HG02642 (cell line): ENCODE results near the gene MGST2.

ENCODE experiments used
- ATAC-seq: cut with Tn5 transposase; IDR thresholded peaks from one replicate; pipeline ENCODE4 v1.9.1; 2021; ENCODE audit warnings: mild to moderate bottlenecking; ENCODE audit not compliant: unreplicated experiment, poor library complexity

Gene MGST2

GRCh38 chr4:139643042-139643895, 22.4 kb upstream of the MGST2 start:
- ATAC-seq, result no peak

GRCh38 chr4:139645458-139645857, 20.2 kb upstream of the MGST2 start:
- no peak for ATAC-seq

GRCh38 chr4:139647184-139647583, 18.4 kb upstream of the MGST2 start:
- no peak for ATAC-seq

GRCh38 chr4:139647952-139648351, 17.7 kb upstream of the MGST2 start:
- no peak for ATAC-seq

- ATAC-seq, result peak; percentile 82
These were observed 14.1 kb upstream of the MGST2 start for GRCh38 chr4:139651282-139652194.

- ATAC-seq, result no peak
These were observed 11.1 kb upstream of the MGST2 start for GRCh38 chr4:139654516-139654915.

GRCh38 chr4:139655116-139655515, 10.5 kb upstream of the MGST2 start:
- ATAC-seq, result peak; percentile 48

- ATAC-seq, result peak; percentile 70
These were observed 8.8 kb upstream of the MGST2 start for GRCh38 chr4:139656614-139657486.

GRCh38 chr4:139658185-139658584, 7.4 kb upstream of the MGST2 start:
- ATAC-seq, result no peak

- no peak for ATAC-seq
These were observed 6.8 kb upstream of the MGST2 start for GRCh38 chr4:139658586-139659382.

GRCh38 chr4:139659735-139660424, 5.7 kb upstream of the MGST2 start:
- no peak for ATAC-seq

GRCh38 chr4:139660568-139661043, 5.0 kb upstream of the MGST2 start:
- ATAC-seq, result no peak

GRCh38 chr4:139663561-139664138, 2.0 kb upstream of the MGST2 start:
- ATAC-seq, result no peak

GRCh38 chr4:139664442-139664841, 1.2 kb upstream of the MGST2 start:
- no peak for ATAC-seq

- no peak for ATAC-seq
These were observed 435 bp upstream of the MGST2 start for GRCh38 chr4:139665079-139665689.

GRCh38 chr4:139666735-139667281, 1.2 kb downstream of the MGST2 start:
- ATAC-seq, result no peak

GRCh38 chr4:139668036-139668435, 2.4 kb downstream of the MGST2 start:
- no peak for ATAC-seq
